Measurements from ENCODE around the gene CSNK1E.

The CSNK1E gene

DNA sequence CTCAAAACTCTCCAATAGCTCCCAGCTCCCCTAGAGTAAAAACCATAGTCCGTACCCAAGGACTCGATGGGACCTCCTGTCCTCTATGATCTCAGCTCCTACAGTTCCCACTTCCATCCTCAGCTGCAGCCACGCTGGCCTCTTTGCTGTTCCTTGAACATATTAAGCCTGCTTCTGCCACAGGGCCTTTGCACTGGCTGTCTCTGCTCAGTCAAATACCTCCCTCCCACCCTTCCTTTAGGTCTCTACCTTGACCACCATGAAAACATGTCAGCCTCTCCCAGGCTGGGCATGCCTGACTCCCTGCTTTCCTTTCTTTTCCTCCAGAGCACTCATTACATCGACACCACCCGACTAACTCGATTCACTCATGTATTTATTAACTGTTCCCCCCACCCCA is 69.0 kb downstream of the CSNK1E start:
- no peaks in the 10 kb centered on the region for H3K9me3 ChIP-seq (ENCODE audit: insufficient read depth, low read length)
- H3K36me3 ChIP-seq (replicated peaks; ENCODE audit: low read depth, low read length) = peaks cover 70% of the 10 kb centered on the region
- peaks cover 65% of the 10 kb centered on the region for H3K79me2 ChIP-seq (ENCODE audit: low read length)
- no peak overlapping the region for H3K27ac ChIP-seq (ENCODE audit: low read length)
- H4K20me1 ChIP-seq (ENCODE audit: insufficient read depth, low read length) = peaks cover 81% of the 10 kb centered on the region
- H3K4me1 ChIP-seq (ENCODE audit: low read length) = peaks cover 5% of the 10 kb centered on the region
- H2AFZ ChIP-seq (ENCODE audit: low read depth, low read length) = no peak overlapping the region
- H3K4me2 ChIP-seq (ENCODE audit: low read length) = no peak overlapping the region
- no peak overlapping the region for H3K9ac ChIP-seq (ENCODE audit: low read length)
- no peaks in the 10 kb centered on the region for H3K27me3 ChIP-seq (ENCODE audit: low read depth, low read length)
- no peak overlapping the region for H3K4me3 ChIP-seq (ENCODE audit: low read length)
- no peak for TF ChIP-seq EZH2phosphoT487 (IDR thresholded peaks at IDR 0.05; ENCODE audit: low read depth)
- TF ChIP-seq, protein P1, sequence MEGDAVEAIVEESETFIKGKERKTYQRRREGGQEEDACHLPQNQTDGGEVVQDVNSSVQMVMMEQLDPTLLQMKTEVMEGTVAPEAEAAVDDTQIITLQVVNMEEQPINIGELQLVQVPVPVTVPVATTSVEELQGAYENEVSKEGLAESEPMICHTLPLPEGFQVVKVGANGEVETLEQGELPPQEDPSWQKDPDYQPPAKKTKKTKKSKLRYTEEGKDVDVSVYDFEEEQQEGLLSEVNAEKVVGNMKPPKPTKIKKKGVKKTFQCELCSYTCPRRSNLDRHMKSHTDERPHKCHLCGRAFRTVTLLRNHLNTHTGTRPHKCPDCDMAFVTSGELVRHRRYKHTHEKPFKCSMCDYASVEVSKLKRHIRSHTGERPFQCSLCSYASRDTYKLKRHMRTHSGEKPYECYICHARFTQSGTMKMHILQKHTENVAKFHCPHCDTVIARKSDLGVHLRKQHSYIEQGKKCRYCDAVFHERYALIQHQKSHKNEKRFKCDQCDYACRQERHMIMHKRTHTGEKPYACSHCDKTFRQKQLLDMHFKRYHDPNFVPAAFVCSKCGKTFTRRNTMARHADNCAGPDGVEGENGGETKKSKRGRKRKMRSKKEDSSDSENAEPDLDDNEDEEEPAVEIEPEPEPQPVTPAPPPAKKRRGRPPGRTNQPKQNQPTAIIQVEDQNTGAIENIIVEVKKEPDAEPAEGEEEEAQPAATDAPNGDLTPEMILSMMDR (IDR thresholded peaks at IDR 0.05; ENCODE audit: low read depth, low read length) = no peak

DNA sequence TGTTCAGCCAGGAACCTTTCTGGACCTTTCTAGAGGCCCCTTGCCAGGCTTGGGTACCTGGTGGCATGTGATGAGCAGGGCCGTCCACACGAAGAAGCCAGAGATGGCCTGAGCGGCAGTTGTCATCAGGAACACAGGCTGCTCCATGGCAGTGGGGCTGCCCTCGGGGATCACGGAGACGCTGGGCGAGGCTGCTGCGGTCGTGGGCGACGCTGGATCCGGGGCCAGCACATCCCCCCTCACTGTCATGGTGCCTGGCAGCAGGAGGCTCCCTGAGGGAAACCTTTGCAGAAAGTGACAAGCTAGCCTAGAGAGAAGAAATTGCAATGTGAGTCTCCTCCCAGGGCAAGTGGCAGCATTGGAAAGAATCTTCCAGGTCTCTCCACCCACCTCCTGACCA is 69.5 kb downstream of the CSNK1E start:
- no peak for TF ChIP-seq EZH2phosphoT487 (IDR thresholded peaks at IDR 0.05; ENCODE audit: low read depth)
- TF ChIP-seq, protein P1 (IDR thresholded peaks at IDR 0.05; ENCODE audit: low read depth, low read length) = no peak
- peaks cover 75% of the 10 kb centered on the region for H3K36me3 ChIP-seq (replicated peaks; ENCODE audit: low read depth, low read length)
- no peaks in the 10 kb centered on the region for H3K27me3 ChIP-seq (ENCODE audit: low read depth, low read length)
- no peak overlapping the region for H3K4me2 ChIP-seq (ENCODE audit: low read length)
- H3K9ac ChIP-seq (ENCODE audit: low read length) = no peak overlapping the region
- no peak overlapping the region for H3K27ac ChIP-seq (ENCODE audit: low read length)
- no peaks in the 10 kb centered on the region for H3K9me3 ChIP-seq (ENCODE audit: insufficient read depth, low read length)
- peaks cover 10% of the 10 kb centered on the region for H3K4me1 ChIP-seq (ENCODE audit: low read length)
- peaks cover 81% of the 10 kb centered on the region for H4K20me1 ChIP-seq (ENCODE audit: insufficient read depth, low read length)
- no peak overlapping the region for H2AFZ ChIP-seq (ENCODE audit: low read depth, low read length)
- peaks cover 60% of the 10 kb centered on the region for H3K79me2 ChIP-seq (ENCODE audit: low read length)
- no peak overlapping the region for H3K4me3 ChIP-seq (ENCODE audit: low read length)

DNA sequence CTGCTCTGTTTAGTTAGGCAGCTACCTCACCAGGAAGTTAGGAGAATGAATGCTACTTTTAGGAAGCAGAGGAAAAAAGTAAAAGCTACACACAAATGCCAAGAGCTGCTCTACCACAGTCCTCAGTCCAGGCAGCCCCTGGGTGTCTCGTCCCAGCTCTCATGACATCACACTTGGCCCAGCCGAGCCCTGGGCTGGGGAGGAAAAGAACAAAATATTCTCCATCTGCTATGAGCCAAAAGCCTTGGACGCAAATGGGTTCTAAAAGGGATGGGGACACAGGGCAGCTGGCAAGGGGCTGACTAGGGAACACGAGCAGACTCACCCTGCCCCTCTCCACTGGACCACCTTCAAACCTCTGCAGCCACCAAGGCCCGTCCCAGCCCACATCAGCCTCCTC is 70.5 kb downstream of the CSNK1E start:
- peaks cover 72% of the 10 kb centered on the region for H3K36me3 ChIP-seq (replicated peaks; ENCODE audit: low read depth, low read length)
- no peak overlapping the region for H3K4me2 ChIP-seq (ENCODE audit: low read length)
- peaks cover 71% of the 10 kb centered on the region for H4K20me1 ChIP-seq (ENCODE audit: insufficient read depth, low read length)
- peaks cover 50% of the 10 kb centered on the region for H3K79me2 ChIP-seq (ENCODE audit: low read length)
- H3K9ac ChIP-seq (ENCODE audit: low read length) = no peak overlapping the region
- no peak overlapping the region for H3K27ac ChIP-seq (ENCODE audit: low read length)
- H2AFZ ChIP-seq (ENCODE audit: low read depth, low read length) = no peak overlapping the region
- no peak for TF ChIP-seq EZH2phosphoT487 (IDR thresholded peaks at IDR 0.05; ENCODE audit: low read depth)
- peaks cover 15% of the 10 kb centered on the region for H3K4me1 ChIP-seq (ENCODE audit: low read length)
- no peaks in the 10 kb centered on the region for H3K9me3 ChIP-seq (ENCODE audit: insufficient read depth, low read length)
- H3K4me3 ChIP-seq (ENCODE audit: low read length) = no peak overlapping the region
- no peaks in the 10 kb centered on the region for H3K27me3 ChIP-seq (ENCODE audit: low read depth, low read length)

DNA sequence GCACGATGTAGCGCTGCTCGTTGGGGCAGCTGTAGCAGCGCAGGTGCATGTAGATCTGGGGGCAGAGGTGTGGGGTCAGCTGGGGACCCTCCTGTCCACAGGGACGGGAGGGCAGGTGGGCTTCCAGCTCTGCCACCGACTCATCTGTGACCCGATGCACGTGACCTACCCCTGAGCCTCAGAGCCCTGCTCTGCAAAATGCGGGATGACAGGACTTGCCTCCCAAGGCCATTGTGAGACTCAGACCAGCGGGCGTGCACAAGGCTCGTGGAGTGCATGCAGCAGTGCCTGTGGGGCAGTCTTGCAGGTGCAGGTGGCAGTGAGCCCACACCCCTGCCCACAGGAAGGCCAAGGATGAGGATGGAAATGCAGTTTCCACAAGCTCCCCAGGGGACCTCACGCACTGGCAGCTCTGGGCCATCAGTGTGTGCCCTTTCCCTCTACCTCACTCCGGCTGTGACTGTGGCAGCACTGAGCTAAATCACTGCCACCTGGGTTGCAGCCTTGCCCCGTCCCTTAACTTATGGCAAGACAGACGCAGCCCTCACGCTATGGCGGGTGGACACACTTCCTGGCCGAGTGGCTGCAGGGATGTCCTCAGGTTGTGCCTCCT is 71.1 kb downstream of the CSNK1E start:
- TF ChIP-seq, protein P1 (IDR thresholded peaks at IDR 0.05; ENCODE audit: low read depth, low read length) = no peak
- TF ChIP-seq EZH2phosphoT487 (IDR thresholded peaks at IDR 0.05; ENCODE audit: low read depth) = no peak
- Histone ChIP-seq H3K36me3 (replicated peaks; ENCODE audit: low read depth, low read length) (peaks cover 68% of the 10 kb centered on the region), H3K4me3 (ENCODE audit: low read length) (no peak overlapping the region), H3K4me1 (ENCODE audit: low read length) (peaks cover 15% of the 10 kb centered on the region), H3K9ac (ENCODE audit: low read length) (no peak overlapping the region), H3K4me2 (ENCODE audit: low read length) (no peak overlapping the region), H3K9me3 (ENCODE audit: insufficient read depth, low read length) (no peaks in the 10 kb centered on the region), H3K27me3 (ENCODE audit: low read depth, low read length) (no peaks in the 10 kb centered on the region), H3K79me2 (ENCODE audit: low read length) (peaks cover 45% of the 10 kb centered on the region), H3K27ac (ENCODE audit: low read length) (no peak overlapping the region), H4K20me1 (ENCODE audit: insufficient read depth, low read length) (peaks cover 67% of the 10 kb centered on the region), H2AFZ (ENCODE audit: low read depth, low read length) (no peak overlapping the region)
